Measurements from ENCODE around the gene CREB1.

DNA sequence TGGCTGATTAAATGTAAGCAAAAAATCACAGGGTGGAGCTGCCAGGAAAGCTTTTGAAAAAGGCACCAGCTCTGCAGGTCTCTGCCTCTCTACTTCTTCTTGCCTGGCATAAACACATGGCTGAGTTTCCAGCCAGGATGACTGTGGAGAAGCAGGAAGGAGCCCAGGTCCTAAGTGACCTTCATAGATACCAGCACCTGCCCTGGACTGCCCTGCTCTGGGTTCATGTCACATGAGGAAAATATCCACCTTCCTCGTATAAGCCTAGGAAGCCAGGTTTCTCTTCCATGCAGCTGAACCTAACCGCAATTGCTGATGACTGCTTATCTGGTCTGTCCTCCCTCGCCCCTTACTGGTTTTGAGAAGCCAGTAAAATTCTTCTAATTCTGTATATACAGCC is 47.8 kb upstream of the CREB1 start:
- TF ChIP-seq, protein P1, sequence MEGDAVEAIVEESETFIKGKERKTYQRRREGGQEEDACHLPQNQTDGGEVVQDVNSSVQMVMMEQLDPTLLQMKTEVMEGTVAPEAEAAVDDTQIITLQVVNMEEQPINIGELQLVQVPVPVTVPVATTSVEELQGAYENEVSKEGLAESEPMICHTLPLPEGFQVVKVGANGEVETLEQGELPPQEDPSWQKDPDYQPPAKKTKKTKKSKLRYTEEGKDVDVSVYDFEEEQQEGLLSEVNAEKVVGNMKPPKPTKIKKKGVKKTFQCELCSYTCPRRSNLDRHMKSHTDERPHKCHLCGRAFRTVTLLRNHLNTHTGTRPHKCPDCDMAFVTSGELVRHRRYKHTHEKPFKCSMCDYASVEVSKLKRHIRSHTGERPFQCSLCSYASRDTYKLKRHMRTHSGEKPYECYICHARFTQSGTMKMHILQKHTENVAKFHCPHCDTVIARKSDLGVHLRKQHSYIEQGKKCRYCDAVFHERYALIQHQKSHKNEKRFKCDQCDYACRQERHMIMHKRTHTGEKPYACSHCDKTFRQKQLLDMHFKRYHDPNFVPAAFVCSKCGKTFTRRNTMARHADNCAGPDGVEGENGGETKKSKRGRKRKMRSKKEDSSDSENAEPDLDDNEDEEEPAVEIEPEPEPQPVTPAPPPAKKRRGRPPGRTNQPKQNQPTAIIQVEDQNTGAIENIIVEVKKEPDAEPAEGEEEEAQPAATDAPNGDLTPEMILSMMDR (IDR thresholded peaks at IDR 0.05), result no peak
- TF ChIP-seq EP300 (IDR thresholded peaks at IDR 0.05) (no peak), POLR2A (IDR thresholded peaks at IDR 0.05; ENCODE audit: low read depth) (no peak)
